ENCODE data around the gene GNAO1. TPM values are rescaled to one million over a fixed set of nuclear protein-coding genes. Genes with fewer than 3 reads are reported as not detected.

The GNAO1 gene
- total and polyA plus RNA-seq, 7 donors = 0.35 to 1.9 (median 0.60) TPM

DNA sequence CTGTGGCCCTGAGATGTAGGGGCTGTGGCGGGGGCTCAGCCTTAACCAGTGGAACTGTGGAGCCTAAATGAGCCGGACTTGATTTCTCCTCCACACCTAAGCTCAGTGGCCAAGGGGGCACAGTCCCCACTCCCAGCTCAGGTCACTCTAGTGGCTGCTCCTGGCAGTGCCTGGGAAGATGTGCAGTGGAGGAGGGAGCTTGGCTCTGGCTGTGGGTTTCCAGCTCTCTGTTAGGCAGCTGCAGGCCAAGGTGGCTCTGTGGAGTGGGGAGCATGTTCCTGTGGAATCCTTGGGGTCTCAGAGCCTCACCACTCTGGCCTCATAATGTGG is 157.8 kb downstream of the GNAO1 start:
- peak in 1 of 2 donors; percentile 24 for DNase-seq
- 93 to 96% (median 94%) methylated on average over 2 of the region's 2 CpGs for WGBS, 3 donors
- TF ChIP-seq, protein P1, sequence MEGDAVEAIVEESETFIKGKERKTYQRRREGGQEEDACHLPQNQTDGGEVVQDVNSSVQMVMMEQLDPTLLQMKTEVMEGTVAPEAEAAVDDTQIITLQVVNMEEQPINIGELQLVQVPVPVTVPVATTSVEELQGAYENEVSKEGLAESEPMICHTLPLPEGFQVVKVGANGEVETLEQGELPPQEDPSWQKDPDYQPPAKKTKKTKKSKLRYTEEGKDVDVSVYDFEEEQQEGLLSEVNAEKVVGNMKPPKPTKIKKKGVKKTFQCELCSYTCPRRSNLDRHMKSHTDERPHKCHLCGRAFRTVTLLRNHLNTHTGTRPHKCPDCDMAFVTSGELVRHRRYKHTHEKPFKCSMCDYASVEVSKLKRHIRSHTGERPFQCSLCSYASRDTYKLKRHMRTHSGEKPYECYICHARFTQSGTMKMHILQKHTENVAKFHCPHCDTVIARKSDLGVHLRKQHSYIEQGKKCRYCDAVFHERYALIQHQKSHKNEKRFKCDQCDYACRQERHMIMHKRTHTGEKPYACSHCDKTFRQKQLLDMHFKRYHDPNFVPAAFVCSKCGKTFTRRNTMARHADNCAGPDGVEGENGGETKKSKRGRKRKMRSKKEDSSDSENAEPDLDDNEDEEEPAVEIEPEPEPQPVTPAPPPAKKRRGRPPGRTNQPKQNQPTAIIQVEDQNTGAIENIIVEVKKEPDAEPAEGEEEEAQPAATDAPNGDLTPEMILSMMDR (IDR thresholded peaks at IDR 0.05) = no peak
- H3K27me3 ChIP-seq (ENCODE audit: insufficient read depth in 3 of 3, low read length in 2 of 3) = no peaks in the 10 kb centered on the region
- no peak for ATAC-seq
- H3K36me3 ChIP-seq (ENCODE audit: insufficient read depth in 1 of 2, low read depth in 1 of 2) = no peaks in the 10 kb centered on the region
- H3K9me3 ChIP-seq = no peaks in the 10 kb centered on the region
- no peak overlapping the region for H3K27ac ChIP-seq
- H3K4me1 ChIP-seq = no peaks in the 10 kb centered on the region
- intact Hi-C loops (cut with DNase I) = no loop called here
- H3K4me3 ChIP-seq = no peak overlapping the region

DNA sequence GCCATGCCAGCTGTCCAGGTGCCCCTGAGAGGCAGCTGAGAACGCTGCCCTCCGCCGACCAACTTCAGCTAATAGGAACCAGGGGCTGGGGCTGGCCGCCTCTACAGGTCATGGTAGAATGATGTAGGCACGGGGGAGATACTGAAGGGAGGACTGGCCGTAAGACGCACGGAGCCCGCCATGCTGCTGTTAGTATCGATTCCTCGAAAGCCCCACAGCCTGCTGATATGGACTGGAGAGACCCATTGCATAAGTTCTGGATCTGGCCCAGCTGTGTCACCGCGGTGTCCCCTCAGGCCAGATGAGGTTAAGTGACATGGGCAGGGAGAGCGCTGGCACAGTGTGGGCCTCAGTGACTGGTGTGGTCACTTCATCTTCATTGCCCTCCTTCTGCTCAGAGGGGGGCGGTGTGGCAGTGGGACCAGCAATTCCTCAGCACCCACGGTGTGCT is 158.4 kb downstream of the GNAO1 start:
- H3K4me1 ChIP-seq = no peaks in the 10 kb centered on the region
- 84 to 90% (median 88%) methylated on average over 16 of the region's 16 CpGs for WGBS, 3 donors
- TF ChIP-seq, protein P1 (IDR thresholded peaks at IDR 0.05) = no peak
- no peak overlapping the region for H3K4me3 ChIP-seq
- H3K36me3 ChIP-seq (ENCODE audit: insufficient read depth in 1 of 2, low read depth in 1 of 2) = no peaks in the 10 kb centered on the region
- intact Hi-C loops (cut with DNase I) = no loop called here
- H3K27ac ChIP-seq = no peak overlapping the region
- no peaks in the 10 kb centered on the region for H3K9me3 ChIP-seq
- DNase-seq (peak in 1 of 2 donors; percentile 41), ATAC-seq (peak in 2 of 4 donors; percentile 34 to 42)
- H3K27me3 ChIP-seq (ENCODE audit: insufficient read depth in 3 of 3, low read length in 2 of 3) = no peaks in the 10 kb centered on the region

DNA sequence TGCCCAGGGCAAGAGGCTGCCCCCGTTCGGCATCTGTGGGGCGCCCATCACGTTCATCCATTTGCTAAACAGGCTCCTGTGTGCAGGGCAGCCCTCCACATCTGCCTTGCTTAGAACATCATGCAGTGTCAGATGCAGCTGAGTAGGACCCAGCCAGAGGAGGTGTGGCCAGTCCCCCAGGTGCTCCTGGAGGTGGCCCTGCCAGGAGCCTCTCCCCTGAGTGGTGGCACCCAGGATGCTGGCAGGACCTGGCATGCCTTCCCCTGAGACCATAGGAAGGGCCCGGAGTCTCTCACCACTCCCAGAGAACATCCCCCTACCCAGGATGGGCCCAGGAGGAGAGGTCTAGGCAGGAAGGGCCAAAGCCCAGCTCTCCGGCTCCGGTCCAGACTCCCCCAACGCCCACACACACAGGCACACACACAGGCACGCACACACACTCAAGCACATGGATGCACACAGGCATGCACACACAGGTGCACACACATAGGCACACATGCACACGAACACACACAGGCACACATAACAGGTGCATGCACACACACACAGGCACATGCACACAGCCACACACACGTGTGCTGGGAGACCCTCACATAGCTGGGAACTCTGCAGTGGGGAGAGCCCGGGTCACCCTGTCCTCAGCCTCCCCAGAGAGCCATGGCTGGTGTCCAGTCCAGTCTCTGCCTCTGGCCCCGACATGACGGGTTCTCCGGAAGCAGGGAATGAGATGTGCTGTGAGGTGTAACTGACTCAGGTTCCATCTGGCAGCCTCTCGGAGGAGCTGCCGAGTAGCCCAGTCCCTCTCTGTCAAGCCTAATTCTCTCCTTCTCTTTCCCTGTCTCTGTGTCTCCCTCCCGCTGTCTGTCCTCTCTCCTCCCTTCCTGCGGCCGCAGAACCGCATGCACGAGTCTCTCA is 159.5 kb downstream of the GNAO1 start:
- no peaks in the 10 kb centered on the region for H3K36me3 ChIP-seq (ENCODE audit: insufficient read depth in 1 of 2, low read depth in 1 of 2)
- H3K9me3 ChIP-seq = no peaks in the 10 kb centered on the region
- no peaks in the 10 kb centered on the region for H3K4me1 ChIP-seq
- no peak overlapping the region for H3K4me3 ChIP-seq
- H3K27ac ChIP-seq = no peak overlapping the region
- whole genome bisulfite sequencing, 3 donors = 83 to 91% (median 84%) methylated on average over 22 of the region's 22 CpGs
- TF ChIP-seq, protein P1 (IDR thresholded peaks at IDR 0.05) = no peak
- no peak for ATAC-seq
- no peaks in the 10 kb centered on the region for H3K27me3 ChIP-seq (ENCODE audit: insufficient read depth in 3 of 3, low read length in 2 of 3)
- intact Hi-C loops (cut with DNase I) = no loop called here
- peak in 1 of 2 donors; percentile 45 for DNase-seq

DNA sequence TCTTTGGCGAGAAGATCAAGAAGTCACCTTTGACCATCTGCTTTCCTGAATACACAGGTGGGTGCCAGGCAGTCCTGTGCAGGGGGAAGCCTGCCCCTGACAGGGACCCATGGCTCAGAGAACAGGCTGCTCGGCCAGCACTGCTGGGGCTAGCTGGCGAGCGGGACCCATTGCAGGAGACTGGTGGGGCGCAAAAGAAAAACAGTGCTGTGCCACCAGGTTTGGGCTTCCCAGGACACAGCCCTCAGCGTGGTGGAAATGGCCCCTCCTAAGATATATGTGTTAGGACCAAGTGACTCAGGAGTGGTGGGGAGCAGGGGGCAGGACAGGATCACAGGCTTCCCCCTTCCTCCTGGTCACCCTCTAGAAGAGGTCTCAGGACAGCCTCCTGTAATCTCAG is 160.2 kb downstream of the GNAO1 start:
- TF ChIP-seq, protein P1 (IDR thresholded peaks at IDR 0.05) = no peak
- DNase-seq (peak in 1 of 2 donors; percentile 37), ATAC-seq (no peak)
- Histone ChIP-seq H3K27me3 (ENCODE audit: insufficient read depth in 3 of 3, low read length in 2 of 3) (no peaks in the 10 kb centered on the region), H3K36me3 (ENCODE audit: insufficient read depth in 1 of 2, low read depth in 1 of 2) (no peaks in the 10 kb centered on the region), H3K4me1 (peaks cover 6% of the 10 kb centered on the region), H3K9me3 (no peaks in the 10 kb centered on the region), H3K27ac (no peak overlapping the region), H3K4me3 (no peak overlapping the region)
- intact Hi-C loops (cut with DNase I) = no loop called here
- 94 to 95% (median 95%) methylated on average over 6 of the region's 6 CpGs for WGBS, 3 donors

Measured in psoas muscle (tissue), 8 donors.